Dedifferentiated amniotic fluid mesenchymal stem cell (primary cell): ENCODE measurements around the gene BRD3OS.

Source experiments
- DNase-seq: peaks from one replicate; pipeline ENCODE4 v3.0.0-alpha.2; 2016; ENCODE audit errors: extremely low spot score

The BRD3OS gene

GRCh38 chr9:134004881-134005280 lies 20.4 kb upstream of the BRD3OS start:
- no peak for DNase-seq

GRCh38 chr9:134005381-134005780 lies 19.9 kb upstream of the BRD3OS start:
- DNase-seq = no peak

GRCh38 chr9:134007150-134007549 lies 18.1 kb upstream of the BRD3OS start:
- DNase-seq = no peak

- no peak for DNase-seq
These were observed 17.7 kb upstream of the BRD3OS start for GRCh38 chr9:134007571-134007970.

GRCh38 chr9:134010310-134011173 lies 14.7 kb upstream of the BRD3OS start:
- no peak for DNase-seq

GRCh38 chr9:134011401-134011800 lies 13.9 kb upstream of the BRD3OS start:
- no peak for DNase-seq

GRCh38 chr9:134014946-134015345 lies 10.3 kb upstream of the BRD3OS start:
- DNase-seq = no peak

GRCh38 chr9:134024214-134024792 lies 978 bp upstream of the BRD3OS start:
- DNase-seq = no peak

GRCh38 chr9:134025606-134026541 lies 593 bp downstream of the BRD3OS start:
- no peak for DNase-seq

GRCh38 chr9:134026581-134026980 lies 1.3 kb downstream of the BRD3OS start:
- no peak for DNase-seq

GRCh38 chr9:134026981-134027380 lies 1.7 kb downstream of the BRD3OS start:
- no peak for DNase-seq

- no peak for DNase-seq
These were observed 2.3 kb downstream of the BRD3OS start for GRCh38 chr9:134027561-134027960.

- no peak for DNase-seq
These were observed 2.8 kb downstream of the BRD3OS start for GRCh38 chr9:134028076-134028475.

GRCh38 chr9:134028575-134029247 lies 3.4 kb downstream of the BRD3OS start:
- DNase-seq = no peak

- DNase-seq = no peak
These were observed 4.3 kb downstream of the BRD3OS start for GRCh38 chr9:134029248-134030226.

- DNase-seq = no peak
These were observed 5.7 kb downstream of the BRD3OS start for GRCh38 chr9:134030821-134031470.

GRCh38 chr9:134031783-134032182 lies 6.5 kb downstream of the BRD3OS start:
- DNase-seq = no peak

- no peak for DNase-seq
These were observed 7.4 kb downstream of the BRD3OS start for GRCh38 chr9:134032456-134033222.

- no peak for DNase-seq
These were observed 8.4 kb downstream of the BRD3OS start for GRCh38 chr9:134033516-134034214.
